NCI-H345 treated with DMSO at 0.1 percent for 48 hours (cell line): ENCODE measurements around the gene EIF2S3.
A peak's percentile ranks its signal among the peaks of the same experiment; 100 is the strongest.
"Not testable (repeated sequence)": the region's sequence is repeated elsewhere in the genome, so short reads cannot be mapped to it uniquely, and the experiment has no call there.

Experiments
- DNase-seq: peaks from one replicate; lab custom pipeline; 2025; ENCODE audit not compliant: unreplicated experiment; lab: John Stamatoyannopoulos, UW

Gene EIF2S3

DNA sequence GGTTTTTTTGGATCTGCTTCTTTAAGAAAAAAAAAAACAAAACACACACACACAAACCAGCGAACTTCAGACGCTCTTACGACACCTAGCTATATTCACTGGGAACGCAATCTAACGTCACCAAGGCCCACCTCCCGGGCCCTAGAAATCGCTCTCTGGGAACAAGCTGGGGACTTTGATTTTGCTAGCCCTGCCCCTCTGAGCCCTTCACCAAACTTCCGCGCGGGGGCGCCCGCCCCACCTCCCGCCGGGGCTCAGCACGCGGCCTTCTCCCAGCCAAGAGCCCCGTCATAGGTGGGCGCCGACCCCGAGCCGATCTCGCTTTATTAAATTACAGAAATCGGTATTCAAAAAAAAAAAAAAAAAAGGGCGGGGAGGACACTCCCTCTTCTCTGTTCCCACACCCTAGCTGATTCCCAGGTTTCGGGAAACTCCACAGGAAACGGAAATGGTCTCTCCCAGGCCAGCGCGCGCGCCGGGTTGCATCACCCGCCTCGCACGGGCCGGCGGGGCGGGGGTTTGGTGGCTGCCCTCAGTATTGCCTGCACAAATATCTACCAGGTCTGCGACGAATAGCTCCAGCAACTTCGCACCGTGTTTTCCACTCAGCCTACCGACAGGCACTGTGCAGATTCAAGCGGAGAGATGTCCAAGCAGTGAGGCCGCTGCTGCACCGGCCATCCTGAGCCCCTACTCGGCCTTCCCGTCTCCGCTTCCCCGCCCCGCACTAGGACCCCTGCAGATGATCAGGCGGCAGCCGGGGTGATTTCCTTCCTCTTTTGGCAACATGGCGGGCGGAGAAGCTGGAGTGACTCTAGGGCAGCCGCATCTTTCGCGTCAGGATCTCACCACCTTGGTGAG is at the start of gene EIF2S3:
EIF2S3 (plus strand) TSS at position 775 of the 861 bp plus-strand sequence; CDS start at position 788, 13 bp downstream.
- peak; percentile 87 for DNase-seq

DNA sequence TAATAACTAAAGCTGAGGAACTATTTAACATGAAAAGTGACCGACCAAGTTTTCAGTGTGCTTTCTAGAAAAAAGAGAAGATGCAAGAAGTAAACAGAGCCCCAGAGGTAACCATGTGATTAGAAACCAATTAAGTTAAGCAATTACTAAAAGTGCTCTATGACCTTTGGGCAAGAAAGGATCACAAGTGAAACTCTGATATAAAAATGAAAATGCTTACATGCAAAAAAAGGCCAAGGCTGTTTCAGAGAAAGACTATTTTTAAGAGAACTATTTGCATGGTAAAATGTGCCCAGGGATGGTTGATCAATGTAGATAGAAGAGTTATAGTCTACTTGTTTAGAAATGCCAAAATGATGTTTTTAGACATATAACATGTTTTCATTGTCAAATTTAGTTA is 49.7 kb upstream of the EIF2S3 start:
- DNase-seq, result no peak

DNA sequence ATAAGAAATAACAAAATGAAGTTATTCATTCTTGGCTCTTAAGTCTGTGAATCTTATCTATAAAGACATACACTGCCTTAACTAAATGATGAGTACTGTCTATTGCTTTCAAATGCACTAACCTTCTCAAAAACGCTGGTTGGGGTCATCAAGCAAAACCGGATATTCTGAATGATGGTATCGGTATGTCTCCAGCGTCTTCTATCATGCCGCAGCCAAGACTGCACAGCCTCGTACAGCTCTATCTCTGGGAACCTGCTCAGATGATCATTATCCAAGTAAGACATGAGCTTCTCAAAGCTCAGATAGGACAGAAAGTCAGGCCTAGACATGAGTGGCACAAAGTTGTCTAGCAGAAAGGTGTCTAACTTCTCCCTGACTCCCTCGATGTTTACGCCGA is 48.9 kb upstream of the EIF2S3 start:
- no peak for DNase-seq

DNA sequence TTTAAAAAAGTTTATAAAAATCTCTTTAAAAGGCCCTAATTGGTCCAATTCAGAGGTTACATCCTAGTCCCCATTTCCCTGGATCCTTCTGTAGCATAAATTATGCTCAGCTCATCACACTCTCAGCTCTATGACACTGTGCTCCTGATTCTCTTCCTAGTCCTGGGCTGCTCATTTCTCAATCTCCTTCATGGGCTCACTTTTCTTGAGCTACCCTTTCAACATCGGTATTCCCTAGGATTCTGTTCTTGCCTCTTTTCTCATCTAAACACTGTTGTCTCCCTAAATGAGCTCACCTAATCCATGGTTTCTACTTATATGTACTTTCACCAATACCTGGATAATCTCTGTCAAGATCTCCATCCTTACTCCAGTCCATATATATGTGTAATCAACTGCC is 42.5 kb upstream of the EIF2S3 start:
- no peak for DNase-seq

DNA sequence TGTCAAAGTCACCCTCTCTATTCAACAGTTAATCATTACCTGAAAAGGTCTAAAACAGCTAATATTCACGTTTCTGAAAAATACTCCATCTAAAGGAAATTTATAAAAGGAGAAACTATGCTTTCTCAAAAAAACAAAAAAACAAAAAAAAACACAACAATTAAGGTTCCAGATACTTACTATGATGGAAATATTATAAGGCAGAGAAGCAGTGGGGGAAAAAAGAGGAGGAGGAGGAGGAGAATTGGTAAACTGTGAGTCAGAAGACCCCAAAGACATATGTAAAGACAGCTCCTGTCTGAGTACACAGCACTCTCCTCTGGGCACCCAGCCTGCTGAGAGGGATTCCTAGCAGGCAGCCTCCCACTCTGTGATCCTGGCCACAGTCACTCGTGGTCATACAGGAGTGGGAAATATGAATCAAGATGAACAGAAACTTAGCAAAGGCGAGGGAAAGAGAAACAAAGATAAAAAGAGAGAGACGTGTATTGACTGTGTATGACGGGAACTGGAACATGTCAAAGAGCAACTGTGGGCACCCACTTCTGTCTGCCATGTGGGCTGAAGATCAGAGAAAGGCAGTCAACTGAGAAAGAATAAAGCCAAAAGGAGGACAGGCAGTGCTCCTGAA is 40.3 kb upstream of the EIF2S3 start:
- no peak for DNase-seq

DNA sequence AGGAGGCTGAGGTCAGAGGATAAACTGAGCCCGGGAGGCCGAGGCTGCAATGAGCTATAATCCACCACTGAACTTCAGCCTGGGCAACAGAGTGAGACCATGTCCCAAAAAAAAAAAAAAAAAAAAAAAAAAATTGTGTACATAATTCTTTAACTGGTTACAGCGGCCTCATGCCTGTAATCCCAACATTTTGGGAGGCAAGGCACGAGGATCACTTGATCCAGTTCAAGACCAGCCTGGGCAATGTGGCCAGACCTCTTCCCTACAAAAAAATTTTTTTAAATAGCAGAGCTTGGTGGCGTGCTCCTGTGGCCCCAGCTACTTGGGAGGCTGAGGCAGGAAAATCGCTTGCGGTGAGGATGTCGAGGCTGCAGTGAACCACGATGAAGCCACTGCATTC is 37.1 kb upstream of the EIF2S3 start:
- DNase-seq, result no peak

DNA sequence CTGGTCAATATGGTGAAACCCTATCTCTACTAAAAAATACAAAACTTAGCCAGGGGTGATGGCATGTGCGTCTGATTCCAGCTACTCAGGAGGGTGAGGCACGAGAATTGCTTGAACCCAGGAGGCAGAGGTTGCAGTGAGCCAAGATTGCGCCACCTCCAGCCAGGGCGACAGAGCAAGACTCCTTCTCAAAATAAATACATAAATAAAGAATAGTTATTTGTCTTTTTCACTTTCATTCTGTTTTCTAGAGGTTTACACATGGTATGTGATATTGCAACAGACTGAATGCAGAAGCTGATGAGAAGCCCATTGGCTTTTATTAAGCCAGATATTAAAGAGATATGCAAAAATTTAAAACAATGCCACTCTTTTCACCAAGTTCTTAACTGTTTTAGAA is 35.9 kb upstream of the EIF2S3 start:
- no peak for DNase-seq

DNA sequence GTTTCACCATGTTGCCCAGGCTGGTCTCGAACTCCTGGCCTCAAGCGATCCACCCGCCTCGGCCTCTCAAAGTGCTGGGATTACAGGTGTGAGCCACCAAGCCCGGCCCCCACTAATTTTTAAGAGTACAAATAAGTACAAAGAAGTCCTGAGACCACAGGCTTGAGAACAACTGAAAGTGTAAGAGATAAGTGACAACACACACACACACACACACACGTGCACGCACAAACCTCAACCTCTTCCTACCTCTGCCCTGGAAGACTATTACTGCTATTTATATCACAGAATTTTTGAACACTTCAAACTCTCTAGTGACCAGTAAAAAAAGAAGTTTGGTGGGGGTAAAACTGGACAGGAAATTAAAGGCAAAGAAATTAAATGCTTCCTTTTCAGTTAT is 35.3 kb upstream of the EIF2S3 start:
- no peak for DNase-seq

DNA sequence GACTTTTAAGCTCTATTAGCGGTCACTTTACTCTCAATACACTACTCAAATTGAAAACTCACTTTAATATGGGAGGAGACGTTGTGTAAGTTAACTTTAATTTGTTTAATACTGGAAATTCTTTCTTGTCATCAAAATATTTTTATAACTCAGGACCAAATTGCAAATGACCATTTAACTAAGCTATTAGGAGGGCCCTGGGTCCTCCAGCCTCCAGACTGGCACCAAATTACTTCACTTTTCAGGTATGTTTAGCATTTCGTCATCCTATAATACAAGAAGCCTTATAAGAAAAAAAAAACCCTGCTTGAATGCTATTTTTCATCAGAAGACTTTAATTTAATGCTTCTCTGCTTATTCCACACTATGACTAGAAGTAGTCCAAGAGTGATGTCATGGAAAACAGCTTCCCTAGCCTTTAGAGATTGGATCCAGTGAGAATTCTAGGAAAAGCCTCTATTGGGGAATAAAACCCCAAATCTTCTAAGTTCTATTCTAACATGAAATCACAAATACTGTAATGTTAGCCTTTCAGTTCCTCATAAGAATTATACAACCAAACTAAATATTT is 34.4 kb upstream of the EIF2S3 start:
- no peak for DNase-seq

DNA sequence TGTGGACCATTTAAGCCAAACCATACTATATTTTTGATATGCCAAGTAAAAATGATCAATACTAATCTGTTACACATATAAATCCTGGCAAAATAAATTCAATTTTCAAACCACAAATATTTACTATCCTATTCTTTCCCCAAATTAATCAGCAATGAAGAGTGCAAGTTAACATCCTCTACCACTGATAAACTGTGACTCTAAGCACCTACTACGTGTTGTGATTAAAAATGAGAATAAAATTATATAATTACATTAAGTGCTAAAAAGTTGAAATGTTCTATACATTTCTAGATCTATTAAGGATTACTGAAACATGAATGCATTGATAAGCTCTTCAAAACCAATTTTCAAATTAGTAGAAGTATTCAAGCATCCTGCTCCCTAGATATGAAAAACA is 31.2 kb upstream of the EIF2S3 start:
- DNase-seq, result no peak

DNA sequence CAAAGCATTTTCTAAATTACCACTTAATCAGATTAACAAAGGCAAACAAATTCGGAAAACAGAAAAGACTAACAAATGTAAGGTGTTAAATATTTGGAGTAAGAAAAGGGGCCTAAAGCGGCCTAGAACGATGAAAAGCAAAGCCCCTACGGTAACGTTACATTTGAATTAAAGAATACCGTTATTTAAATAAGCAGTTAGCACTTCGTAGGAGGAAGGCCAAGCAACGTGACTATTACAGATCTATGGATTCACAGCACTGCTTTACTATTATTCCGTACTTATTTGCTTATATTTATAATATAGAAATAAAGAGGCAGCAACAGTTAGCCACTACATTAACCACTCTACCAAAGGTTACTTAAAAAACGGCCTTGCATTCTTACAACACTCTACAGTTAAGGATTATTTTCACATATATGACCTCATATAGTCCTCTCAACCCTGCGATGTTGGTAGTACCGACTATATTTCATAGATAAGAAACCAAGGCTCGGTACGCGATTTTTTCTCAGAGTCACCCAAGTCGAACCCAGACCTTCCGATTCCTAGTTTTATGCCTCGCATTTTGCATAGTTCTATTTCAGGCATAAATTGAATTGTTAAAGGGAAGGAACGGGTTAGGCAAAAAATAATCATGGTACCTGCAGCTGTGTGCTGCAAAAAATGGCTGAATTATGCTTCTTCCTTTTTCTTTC is 30.6 kb upstream of the EIF2S3 start:
- DNase-seq, result peak; percentile 8

DNA sequence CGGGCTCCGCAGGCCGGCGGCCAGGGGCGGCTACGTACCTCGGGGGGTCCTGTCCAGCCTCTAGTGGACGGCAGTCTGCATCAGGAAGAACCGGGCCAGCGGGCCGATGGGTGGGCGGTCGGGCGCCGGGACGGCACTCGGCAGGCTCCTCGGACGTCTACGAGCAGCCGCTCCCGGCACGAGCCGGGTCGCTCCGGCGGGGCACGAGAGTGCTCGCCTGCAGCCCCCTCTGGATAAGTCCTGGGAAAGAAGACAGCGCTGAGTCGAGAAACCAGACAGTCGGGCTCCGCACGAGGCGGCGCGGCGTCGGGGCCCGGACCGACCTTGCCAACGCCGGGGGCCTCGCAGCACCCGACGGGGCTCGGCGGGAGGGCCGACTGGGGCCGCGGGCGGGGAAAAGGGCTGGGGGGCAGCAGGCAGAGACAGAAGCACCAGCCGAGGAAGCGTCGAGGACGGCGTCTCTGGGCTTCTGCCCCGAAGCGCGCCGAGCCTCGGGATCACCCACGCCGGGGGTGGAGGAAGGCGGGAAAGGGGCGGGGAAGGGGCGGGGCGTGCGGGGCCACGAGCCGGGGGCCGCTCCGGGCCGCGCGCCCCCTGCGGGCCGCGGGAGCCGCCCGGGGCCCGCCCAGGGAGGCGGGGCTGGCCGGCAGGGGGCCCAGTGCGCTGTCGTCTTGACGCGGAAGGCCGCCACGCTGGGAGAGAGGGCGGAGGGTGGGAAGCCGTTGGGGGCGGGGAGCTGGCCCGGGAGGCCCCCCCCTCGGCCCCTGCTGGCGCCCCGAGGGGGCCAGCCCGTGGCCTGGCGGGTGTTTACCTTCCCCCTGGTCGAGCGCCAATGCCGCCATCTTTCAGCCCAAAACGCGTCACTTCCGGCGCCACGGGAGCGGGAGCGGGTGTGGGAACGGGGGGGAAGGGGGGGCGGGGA is 29.7 kb upstream of the EIF2S3 start:
- peak; percentile 66 for DNase-seq

DNA sequence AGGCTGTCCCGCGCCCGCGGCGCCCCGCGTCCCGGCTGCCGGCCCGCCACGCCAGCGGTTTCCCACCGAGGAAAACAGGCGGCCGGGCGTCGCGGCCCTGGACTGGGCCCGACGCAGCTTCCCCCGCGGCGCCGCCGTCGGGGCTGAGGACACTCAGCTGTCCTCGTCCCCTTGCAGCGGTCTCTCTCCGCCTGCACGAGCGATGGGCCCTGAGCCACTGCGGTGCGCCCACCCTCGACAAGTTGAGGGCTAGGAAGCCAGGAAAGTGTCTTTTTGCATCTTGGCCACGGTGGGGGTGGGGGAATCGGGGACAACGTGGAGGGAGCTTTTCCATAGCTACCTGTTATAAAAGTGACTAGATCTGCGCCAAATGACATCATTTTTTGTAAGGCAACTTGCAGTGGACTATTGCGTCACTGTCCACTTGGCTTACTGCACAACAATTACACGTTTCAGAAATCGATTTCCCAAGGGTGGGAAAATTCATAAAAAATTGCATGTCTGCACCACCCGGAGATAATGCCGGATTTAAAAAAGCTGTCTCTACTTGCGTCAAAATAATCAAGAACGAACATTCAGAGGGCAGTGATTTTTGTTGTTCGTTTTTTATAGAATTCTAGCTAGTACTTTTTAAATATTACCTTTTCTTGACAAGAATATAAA is 28.9 kb upstream of the EIF2S3 start:
- no peak for DNase-seq

DNA sequence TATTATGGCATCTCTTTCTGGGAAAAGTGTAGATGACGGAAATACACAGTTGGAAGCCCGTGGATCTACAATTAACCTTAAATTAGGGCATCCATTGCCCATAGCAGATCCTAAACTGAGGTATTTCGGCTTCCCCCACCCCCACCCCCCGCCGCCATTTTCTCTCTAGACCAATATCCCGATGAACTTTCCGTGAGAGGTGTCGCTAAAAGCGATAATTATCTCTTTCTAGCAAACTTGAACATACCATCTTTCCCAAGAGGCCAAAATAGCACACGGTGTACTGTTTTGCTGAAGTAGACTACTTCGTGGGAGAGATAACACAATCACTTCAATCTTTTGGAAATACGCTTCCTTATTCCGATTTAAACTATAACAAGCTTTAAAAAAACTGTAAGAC is 28.3 kb upstream of the EIF2S3 start:
- no peak for DNase-seq

DNA sequence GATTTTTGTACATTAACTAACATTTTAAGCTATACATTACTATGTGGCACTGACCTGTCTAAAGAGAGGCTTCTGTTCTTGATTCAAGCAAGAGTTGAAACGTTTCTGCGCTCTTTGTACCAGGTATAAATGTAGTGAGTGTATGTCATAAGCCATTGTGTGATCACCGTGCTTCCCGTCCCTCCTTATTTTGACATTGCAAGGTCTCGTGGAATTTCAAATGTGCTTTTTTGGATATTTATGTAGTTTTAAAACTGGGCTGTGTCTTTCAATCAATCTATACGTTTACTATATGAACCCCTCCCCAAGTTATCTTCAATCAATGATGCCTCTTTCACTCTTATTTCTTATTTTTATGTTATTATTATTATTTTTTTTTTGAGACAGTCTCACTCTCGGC is 27.7 kb upstream of the EIF2S3 start, which contains the start of gene KLHL15:
KLHL15 (minus strand) TSS at position 101 of the 400 bp plus-strand sequence. CDS start 20,493 bp downstream, outside the sequence.
- no peak for DNase-seq

DNA sequence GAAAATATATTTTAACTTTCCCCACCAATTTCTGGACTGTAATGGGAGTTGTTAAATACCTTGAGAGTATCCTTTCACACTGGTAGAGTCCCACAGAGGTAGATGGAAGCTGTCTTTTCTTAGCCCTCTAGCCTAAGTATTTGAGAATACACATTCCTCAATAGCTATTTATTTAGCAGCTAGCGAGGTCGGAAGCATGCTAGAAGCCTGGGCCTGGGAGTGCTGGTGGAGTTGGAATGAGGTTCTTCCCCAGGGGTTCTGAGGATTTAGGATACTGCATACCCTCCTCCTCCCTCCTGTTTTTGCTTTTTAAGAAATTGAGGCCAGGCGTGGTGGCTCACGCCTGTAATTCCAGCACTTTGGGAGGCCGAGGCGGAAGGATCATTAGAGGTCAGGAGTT is 26.8 kb upstream of the EIF2S3 start:
- DNase-seq, result no peak

DNA sequence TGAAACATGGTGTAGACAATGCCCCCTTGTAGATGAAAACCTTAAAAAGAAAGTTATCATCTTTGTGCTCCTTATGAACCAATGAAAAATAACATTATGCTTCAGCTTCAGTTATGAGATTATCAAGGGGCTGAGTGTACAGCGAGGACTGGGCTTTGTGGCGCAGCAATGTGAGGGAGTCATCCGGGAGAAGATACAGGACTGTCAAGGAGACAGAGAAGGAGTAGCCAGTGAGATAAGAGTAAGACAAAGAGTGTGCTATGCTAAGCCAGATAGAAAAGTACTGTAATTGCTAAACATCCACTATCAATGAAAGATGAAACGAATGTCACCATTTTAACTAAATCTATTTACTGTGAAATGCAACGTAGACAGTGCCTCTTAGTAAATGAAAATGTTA is 24.2 kb upstream of the EIF2S3 start:
- no peak for DNase-seq

DNA sequence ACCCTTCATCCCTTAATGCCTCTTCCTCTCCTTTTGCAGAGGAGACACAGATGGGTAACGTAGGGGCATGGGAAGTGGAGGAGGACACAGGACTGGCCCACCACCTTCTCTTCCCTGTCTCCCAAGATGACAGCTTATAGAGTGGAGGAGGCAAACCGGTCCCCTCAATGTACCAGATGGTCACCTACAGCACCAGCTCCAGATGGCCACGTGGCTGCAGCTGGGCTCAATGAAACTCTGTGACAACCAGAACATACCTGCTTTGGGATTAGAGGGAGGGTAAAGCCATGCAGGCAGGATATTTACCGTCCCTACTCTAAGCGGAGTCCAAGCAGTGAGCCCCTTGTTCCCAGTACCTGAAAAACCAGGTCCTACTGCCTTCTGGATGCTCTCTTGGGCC is 20.3 kb upstream of the EIF2S3 start:
- DNase-seq, result no peak

DNA sequence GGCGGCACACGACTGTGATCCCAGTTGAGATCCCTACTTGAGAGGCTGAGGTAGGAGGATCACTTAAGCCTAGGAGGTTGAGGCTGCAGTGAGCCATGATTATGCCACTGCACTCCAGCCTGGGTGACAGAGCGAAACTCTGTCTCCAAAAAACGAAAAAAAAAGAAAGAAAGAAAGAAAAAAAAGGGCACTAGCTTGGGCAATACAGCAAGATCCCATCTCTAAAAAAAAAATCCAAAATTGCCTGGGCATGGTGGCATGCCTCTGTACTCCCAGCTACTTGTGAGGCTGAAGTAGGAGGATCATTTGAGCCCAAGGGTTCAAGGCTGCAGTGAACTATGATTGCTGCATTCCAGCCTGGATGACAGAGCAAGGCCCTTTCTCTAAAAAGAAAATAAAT is 17.0 kb upstream of the EIF2S3 start:
- DNase-seq, result no peak

DNA sequence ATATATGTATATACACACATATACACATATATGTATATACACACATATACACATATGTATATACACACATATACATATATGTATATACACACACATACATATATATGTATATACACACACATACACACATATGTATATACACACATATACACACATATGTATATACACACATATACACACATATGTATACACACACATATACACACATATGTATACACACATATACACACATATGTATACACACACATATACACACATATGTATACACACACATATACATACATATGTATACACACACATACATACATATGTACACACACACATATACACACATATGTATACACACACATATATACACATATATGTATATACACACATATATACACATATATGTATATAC is 8.7 kb upstream of the EIF2S3 start:
- not testable (repeated sequence) for DNase-seq
